Measurements from ENCODE around the gene GFOD2. TPM values are rescaled to one million over a fixed set of nuclear protein-coding genes. Genes with fewer than 3 reads are reported as not detected.

The GFOD2 gene, protein sequence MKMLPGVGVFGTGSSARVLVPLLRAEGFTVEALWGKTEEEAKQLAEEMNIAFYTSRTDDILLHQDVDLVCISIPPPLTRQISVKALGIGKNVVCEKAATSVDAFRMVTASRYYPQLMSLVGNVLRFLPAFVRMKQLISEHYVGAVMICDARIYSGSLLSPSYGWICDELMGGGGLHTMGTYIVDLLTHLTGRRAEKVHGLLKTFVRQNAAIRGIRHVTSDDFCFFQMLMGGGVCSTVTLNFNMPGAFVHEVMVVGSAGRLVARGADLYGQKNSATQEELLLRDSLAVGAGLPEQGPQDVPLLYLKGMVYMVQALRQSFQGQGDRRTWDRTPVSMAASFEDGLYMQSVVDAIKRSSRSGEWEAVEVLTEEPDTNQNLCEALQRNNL
- 15.8 to 18.5 TPM (median 16.2 TPM) in 5 replicates for total RNA-seq (2022; extraction: Qiagen RNA extraction)

DNA sequence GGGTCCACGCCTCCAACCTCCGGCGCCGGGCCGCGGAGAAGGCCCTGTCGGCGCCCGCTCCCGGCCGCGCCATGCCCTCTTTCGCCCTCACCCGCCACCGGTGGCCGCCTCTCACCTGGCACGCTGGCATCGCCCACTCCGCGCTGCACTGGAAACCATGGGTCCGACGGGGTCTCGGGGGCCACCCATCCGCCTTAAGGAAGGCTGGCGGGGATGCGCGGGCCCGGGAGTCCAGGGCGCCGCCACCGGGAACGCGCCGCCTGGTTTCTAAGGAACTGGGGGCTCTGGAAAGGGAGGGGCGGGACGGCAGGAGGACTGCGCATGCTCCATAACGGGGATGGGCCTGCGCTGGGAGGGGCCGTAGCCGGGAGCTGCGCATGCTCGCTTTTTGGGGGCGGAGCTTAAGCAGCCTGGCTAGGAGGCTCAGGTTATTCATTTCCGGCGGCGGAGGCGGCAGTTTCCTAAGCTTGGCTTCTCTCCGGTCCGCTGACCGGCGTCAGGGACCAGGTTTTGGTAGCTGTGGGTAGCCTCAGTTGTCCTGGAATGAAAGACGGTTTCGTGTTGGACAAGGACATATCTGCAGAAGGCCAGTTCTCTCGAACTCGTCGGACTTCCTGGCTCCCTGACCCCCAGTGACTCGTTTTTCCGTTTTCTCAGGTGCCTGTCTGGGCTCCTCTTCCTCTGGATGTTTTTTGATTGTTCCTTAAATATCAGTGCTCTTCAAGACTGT is at the start of gene GFOD2:
TSS of gene GFOD2 (minus strand) at position 269 of the 730 bp plus-strand sequence. CDS start 33,601 bp downstream, outside the sequence.

DNA sequence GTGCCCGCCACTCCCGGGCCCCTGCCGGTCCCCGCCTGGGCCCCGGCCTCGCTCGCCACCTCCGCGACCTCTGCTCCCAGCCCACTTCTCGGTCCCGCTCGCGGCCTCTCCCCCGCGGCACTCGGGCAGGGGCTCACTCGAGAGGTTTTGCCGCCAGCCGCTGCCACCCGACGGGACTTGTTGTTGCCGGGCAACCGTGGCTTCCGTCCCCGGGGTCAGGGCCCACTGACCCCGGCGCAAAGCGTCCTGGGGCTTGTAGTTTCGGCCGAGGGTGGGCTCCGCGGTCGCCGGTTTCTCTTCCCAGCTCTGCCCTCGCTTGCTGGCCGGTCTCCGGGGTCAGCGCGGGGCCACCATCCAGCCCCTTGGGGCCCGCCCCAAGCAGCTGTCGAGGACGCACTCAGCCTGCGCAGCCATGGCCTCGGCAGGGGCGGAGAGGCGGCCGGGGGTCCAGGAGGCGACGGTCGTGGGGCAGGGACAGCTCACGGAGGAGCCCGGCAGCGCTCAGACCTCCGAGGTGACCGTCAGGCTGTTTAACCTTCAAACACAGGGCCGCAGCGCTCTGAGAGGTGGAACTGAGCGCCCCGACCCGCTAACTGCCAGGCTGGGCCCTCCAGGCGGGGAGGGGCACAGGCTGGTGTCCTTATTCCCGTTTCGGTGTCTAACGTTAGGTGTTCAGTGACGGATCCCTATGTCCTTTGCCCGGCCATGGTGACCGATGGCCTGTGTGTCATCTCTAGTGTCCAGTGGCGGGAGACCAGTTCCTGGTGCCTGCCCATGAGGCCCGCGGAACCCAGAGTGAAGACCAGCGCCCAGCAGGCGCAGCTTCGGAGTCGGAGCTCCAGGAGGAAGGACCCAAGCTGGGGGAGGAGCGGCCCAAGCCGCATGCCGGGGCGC is 52.3 kb downstream of the GFOD2 start, which contains the start of the genes C16orf86 and ENKD1:
TSS of gene C16orf86 (plus strand) at position 256 of the 894 bp plus-strand sequence. CDS start at position 413, 157 bp downstream.
TSS of gene ENKD1 (minus strand) at position 192 of the 894 bp plus-strand sequence. CDS start 308 bp downstream, outside the sequence.

DNA sequence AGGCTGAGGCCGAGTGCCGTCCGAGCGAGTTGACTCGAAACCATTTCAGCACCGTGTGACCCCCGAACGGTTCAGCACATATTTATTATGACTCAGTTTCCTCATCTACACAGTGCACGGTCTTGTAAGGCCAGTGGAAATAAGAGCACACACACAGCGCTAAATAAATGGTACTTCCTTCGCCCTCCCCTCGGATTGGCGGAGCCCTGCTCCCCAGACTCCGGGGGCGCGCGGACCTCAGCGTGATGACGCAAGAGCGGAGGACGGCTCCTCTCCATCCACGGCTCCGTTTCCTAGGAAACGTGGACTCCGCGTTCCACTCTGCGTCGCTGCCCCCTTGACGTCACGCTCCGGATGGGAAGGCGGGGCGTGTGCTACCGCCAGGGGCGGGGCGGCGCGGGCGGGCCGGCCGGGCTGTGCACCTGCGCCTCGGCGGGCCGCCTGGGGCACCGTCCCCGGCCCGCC is 58.5 kb downstream of the GFOD2 start, which contains the start of gene PARD6A:
TSS of gene PARD6A (plus strand) at position 397 of the 465 bp plus-strand sequence. CDS start 79 bp downstream, outside the sequence.

DNA sequence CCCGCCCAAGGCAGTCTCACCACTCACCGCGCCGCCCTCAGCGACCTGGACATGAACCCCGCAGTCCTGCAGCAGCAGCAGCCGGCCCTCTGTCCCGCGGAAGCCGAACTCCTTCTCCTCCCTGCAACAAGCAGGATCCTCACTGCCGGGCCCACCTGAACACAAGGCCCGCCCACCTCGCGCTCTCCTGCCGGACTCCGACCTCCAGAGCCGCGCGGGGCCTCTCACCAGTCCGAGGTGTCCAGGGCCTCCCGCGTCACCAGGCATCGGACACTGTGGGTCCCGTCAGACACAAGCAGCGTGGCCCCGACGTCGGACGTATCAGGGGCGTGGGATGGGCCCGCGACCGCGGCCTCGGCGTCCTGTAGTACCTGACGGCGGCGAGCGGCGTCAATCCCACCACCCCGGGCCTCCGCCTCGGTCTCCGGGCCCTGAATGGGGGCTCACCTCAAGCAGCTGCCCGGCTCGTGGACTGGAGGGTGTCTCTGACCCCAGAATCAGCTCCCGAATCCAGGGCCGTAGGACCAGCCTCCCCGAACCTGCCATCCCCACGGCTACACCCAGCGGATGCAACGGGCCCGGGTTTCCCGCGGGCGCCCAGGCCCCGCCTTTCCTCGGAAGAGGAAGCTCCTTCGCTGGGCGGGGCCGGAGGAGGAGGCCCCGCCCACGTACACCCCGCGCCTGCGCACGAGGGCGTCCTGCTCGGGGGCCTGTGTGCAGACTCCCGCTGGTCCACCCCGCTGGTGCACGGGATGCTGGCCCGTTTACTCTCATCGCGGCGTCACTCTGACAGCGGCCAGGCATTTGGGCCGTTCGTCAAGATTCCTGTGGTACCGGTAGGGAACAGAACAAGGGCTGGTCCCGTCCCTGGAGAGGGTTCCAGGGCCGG is 59.2 kb downstream of the GFOD2 start, which contains the start of gene ACD:
TSS of gene ACD (minus strand) at position 586 of the 889 bp plus-strand sequence. CDS start at position 546, 40 bp downstream.

Other genes with a start within 250 kb of the GFOD2 start
- gene ATP6V0D1, start 238.2 kb downstream of the GFOD2 start, total RNA-seq (2022; extraction: Qiagen RNA extraction) = 102 to 121 TPM (median 114 TPM) in 5 replicates
- 0.20 TPM in 1 of 5 replicates, not detected in the others for gene AGRP, start 235.8 kb downstream of the GFOD2 start, total RNA-seq (2022; extraction: Qiagen RNA extraction)
- 38.8 to 45.9 TPM (median 43.7 TPM) in 5 replicates for gene RIPOR1, start 190.5 kb downstream of the GFOD2 start, total RNA-seq (2022; extraction: Qiagen RNA extraction)
- gene CTCF, start 156.8 kb downstream of the GFOD2 start, total RNA-seq (2022; extraction: Qiagen RNA extraction) = 31.5 to 41.8 TPM (median 34.4 TPM) in 5 replicates
- 1.5 to 2.7 TPM (median 2.2 TPM) in 5 replicates for gene CARMIL2, start 74.2 kb downstream of the GFOD2 start, total RNA-seq (2022; extraction: Qiagen RNA extraction)
- 33.0 to 37.8 TPM (median 35.2 TPM) in 5 replicates for gene ACD, start 59.1 kb downstream of the GFOD2 start, total RNA-seq (2022; extraction: Qiagen RNA extraction)
- 1.5 to 2.4 TPM (median 2.2 TPM) in 5 replicates for gene PARD6A, start 58.4 kb downstream of the GFOD2 start, total RNA-seq (2022; extraction: Qiagen RNA extraction)
- gene ENKD1, start 52.6 kb downstream of the GFOD2 start, total RNA-seq (2022; extraction: Qiagen RNA extraction) = 6.6 to 12.8 TPM (median 11.7 TPM) in 5 replicates
- 0.05 to 0.13 TPM in 2 of 5 replicates, not detected in the others for gene C16orf86, start 52.5 kb downstream of the GFOD2 start, total RNA-seq (2022; extraction: Qiagen RNA extraction)
- 8.2 to 9.6 TPM (median 8.8 TPM) in 5 replicates for gene RANBP10, start 87.2 kb upstream of the GFOD2 start, total RNA-seq (2022; extraction: Qiagen RNA extraction)
- 0.31 to 0.78 TPM (median 0.48 TPM) in 5 replicates for gene TSNAXIP1, start 87.6 kb upstream of the GFOD2 start, total RNA-seq (2022; extraction: Qiagen RNA extraction)
- gene THAP11, start 123.0 kb upstream of the GFOD2 start, total RNA-seq (2022; extraction: Qiagen RNA extraction) = 30.7 to 42.9 TPM (median 39.1 TPM) in 5 replicates
- 230 to 249 TPM (median 238 TPM) in 5 replicates for gene NUTF2, start 127.6 kb upstream of the GFOD2 start, total RNA-seq (2022; extraction: Qiagen RNA extraction)
- 24.3 to 27.5 TPM (median 26.6 TPM) in 5 replicates for gene CENPT, start 128.4 kb upstream of the GFOD2 start, total RNA-seq (2022; extraction: Qiagen RNA extraction)
- 55.4 to 57.6 TPM (median 56.0 TPM) in 5 replicates for gene EDC4, start 153.7 kb upstream of the GFOD2 start, total RNA-seq (2022; extraction: Qiagen RNA extraction)
- gene NRN1L, start 165.6 kb upstream of the GFOD2 start, total RNA-seq (2022; extraction: Qiagen RNA extraction) = 0.17 to 0.32 TPM (median 0.23 TPM) in 3 of 5 replicates, not detected in the others
- 13.2 to 16.0 TPM (median 14.7 TPM) in 5 replicates for gene PSKH1, start 173.9 kb upstream of the GFOD2 start, total RNA-seq (2022; extraction: Qiagen RNA extraction)
- gene CTRL, start 212.5 kb upstream of the GFOD2 start, total RNA-seq (2022; extraction: Qiagen RNA extraction) = 1.1 to 2.0 TPM (median 1.5 TPM) in 5 replicates
- 35.7 to 57.9 TPM (median 49.6 TPM) in 5 replicates for gene PSMB10, start 217.5 kb upstream of the GFOD2 start, total RNA-seq (2022; extraction: Qiagen RNA extraction)
- 8.2 to 13.3 TPM (median 11.3 TPM) in 5 replicates for gene LCAT, start 224.8 kb upstream of the GFOD2 start, total RNA-seq (2022; extraction: Qiagen RNA extraction)
- 26.4 to 33.2 TPM (median 30.0 TPM) in 5 replicates for gene SLC12A4, start 249.3 kb upstream of the GFOD2 start, total RNA-seq (2022; extraction: Qiagen RNA extraction)